Astrocyte of the hippocampus (primary cell): ENCODE data around the gene KLF2.
"Not testable (repeated sequence)": the region's sequence is repeated elsewhere in the genome, so short reads cannot be mapped to it uniquely, and the experiment has no call there.

Experiments
- DNase-seq: peaks from one replicate; pipeline ENCODE4 v3.0.0; 2011; ENCODE audit warnings: low read depth, low spot score

Gene KLF2

GRCh38 chr19:16324384-16325160 is at the start of gene KLF2:
KLF2 (plus strand) TSS chr19:16324826; CDS start chr19:16324924, 98 bp downstream.
- DNase-seq, result peak; percentile 95

- DNase-seq, result no peak
Observed at GRCh38 chr19:16280306-16280705, 44.3 kb upstream of the KLF2 start.

- DNase-seq, result no peak
Observed at GRCh38 chr19:16281743-16282142, 42.9 kb upstream of the KLF2 start.

- DNase-seq, result peak; percentile 56
Observed at GRCh38 chr19:16283210-16284061, 41.2 kb upstream of the KLF2 start.

GRCh38 chr19:16284505-16284904 is 40.1 kb upstream of the KLF2 start:
- no peak for DNase-seq

GRCh38 chr19:16285079-16285478 is 39.5 kb upstream of the KLF2 start:
- not testable (repeated sequence) for DNase-seq

GRCh38 chr19:16285769-16286498 is 38.7 kb upstream of the KLF2 start:
- DNase-seq, result peak; percentile 66

GRCh38 chr19:16288544-16288943 is 36.1 kb upstream of the KLF2 start:
- DNase-seq, result no peak

- no peak for DNase-seq
Observed at GRCh38 chr19:16289594-16289993, 35.0 kb upstream of the KLF2 start.

GRCh38 chr19:16290692-16291091 is 33.9 kb upstream of the KLF2 start:
- DNase-seq, result no peak

- DNase-seq, result peak; percentile 94
Observed at GRCh38 chr19:16293118-16294091, 31.2 kb upstream of the KLF2 start.

GRCh38 chr19:16295057-16295456 is 29.6 kb upstream of the KLF2 start:
- no peak for DNase-seq

- DNase-seq, result peak; percentile 48
Observed at GRCh38 chr19:16296713-16297112, 27.9 kb upstream of the KLF2 start.

- no peak for DNase-seq
Observed at GRCh38 chr19:16297575-16298178, 26.9 kb upstream of the KLF2 start.

GRCh38 chr19:16298334-16298733 is 26.3 kb upstream of the KLF2 start:
- no peak for DNase-seq

- peak; percentile 88 for DNase-seq
Observed at GRCh38 chr19:16301999-16302694, 22.5 kb upstream of the KLF2 start.

- no peak for DNase-seq
Observed at GRCh38 chr19:16303755-16304154, 20.9 kb upstream of the KLF2 start.

- not testable (repeated sequence) for DNase-seq
Observed at GRCh38 chr19:16304511-16304910, 20.1 kb upstream of the KLF2 start.

GRCh38 chr19:16305060-16305459 is 19.6 kb upstream of the KLF2 start:
- not testable (repeated sequence) for DNase-seq
